Hippocampal formation (tissue), 2 donors: ENCODE data around the gene PSMG2.

ENCODE experiments used
- DNase-seq, 2 donors: peaks; one replicate each; lab custom pipeline; 2025; lab: John Stamatoyannopoulos, UW

Gene PSMG2

GRCh38 chr18:12766986-12767433, 64.2 kb downstream of the PSMG2 start:
- no peak for DNase-seq

DNA sequence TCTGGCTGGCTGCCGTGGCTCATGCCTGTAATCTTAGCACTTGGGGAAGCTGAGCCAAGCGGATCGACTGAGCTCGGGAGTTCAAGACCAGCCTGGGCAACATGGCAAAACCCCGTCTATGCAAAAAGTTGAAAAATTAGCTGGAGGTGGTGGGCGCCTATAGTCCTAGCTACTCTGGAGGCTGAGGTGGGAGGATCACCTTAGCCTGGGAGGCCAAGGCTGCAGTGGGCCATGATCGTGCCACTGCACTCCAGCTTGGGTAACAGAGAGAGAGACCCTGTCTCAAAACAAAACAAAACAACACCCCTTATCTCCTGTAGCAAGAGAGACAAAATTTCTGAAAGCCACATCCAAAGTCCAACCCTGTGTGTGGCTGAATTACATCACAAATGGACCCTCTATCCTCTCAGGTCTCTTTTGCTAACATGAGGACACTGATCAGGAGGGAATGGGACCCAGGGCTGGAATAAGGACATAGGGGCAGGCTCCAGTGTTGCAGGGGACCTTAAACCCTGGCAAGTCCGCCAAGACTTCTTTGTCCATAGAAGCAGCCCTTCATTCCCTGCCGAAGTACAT, 64.8 kb downstream of the PSMG2 start:
- DNase-seq = no peak

- no peak for DNase-seq
Observed at GRCh38 chr18:12768625-12769024, 65.8 kb downstream of the PSMG2 start.

- DNase-seq = no peak
Observed at GRCh38 chr18:12769136-12769535, 66.3 kb downstream of the PSMG2 start.

DNA sequence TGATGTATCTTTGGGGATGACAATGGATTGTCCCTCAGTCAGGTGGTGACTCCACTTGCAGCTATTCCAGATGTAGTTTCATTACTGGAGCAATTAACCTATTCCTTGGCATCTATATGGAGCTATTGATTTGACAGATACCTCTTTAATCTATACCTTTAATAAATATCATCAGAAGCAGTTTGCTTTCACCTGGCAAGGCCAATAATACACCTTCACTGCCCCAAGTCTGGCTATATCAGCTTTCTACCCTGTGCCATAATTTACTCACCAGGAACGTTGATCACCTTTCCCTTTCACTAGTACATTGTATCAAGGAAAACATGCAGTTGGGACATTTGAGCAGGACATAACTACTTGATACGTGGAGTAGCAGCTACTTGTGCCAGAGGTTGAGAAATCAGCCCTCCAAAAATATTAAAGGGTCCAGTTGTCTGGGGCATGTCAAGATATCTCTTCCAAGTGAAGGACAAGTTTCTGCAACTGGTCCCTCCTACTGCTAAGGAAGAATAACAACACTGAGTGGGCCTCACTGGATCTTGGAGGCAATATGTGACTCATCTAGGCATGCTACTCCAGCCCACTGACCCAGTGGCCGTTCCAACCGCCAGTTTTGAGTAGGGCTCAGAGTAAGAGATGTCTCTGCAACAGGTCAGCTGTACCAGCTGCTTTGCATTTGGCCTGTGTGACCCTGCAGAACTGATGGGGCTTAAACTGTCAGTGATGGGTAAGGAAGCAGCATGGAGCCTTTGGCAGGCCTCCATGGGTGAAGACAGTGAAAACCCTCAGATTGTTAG, 67.0 kb downstream of the PSMG2 start:
- DNase-seq = no peak

- DNase-seq = no peak
Observed at GRCh38 chr18:12770469-12771219, 67.8 kb downstream of the PSMG2 start.

DNA sequence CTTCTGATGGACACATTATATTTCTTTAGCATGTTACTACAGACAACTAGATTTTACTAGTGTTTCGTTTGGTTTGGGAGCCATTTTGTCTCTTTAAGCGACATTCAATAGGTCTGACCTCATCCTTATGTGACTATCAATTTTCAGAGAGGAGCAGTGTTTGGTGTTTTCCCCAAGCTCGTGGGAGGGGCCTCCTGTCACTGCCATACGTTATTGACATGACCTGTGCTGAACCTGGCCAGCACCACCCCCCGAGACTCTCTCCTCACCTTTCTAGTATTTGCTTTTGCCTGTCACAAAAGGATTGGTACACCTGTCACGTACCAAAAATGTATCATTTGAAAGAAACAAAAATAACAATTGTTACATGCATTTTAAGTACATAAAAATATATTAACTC, 69.3 kb downstream of the PSMG2 start:
- no peak for DNase-seq

- no peak for DNase-seq
Observed at GRCh38 chr18:12773369-12773768, 70.5 kb downstream of the PSMG2 start.

- no peak for DNase-seq
Observed at GRCh38 chr18:12774982-12775381, 72.1 kb downstream of the PSMG2 start.
